IgD-negative memory B cell (primary cell): ENCODE results near the gene CRYBG1. TPM values are rescaled to one million over a fixed set of nuclear protein-coding genes. Genes with fewer than 3 reads are reported as not detected.

ENCODE experiments used
- H3K27ac Mint-ChIP-seq, 3 donors: one replicate each; pipeline ENCODE4 v1.8.0; 2020 to 2022; ENCODE audit warnings: mild to moderate bottlenecking in 3 of 3, mixed read lengths in 3 of 3, moderate library complexity in 1 of 3
- H3K27me3 Mint-ChIP-seq: one replicate; pipeline ENCODE4 v1.8.0; 2021; ENCODE audit warnings: mixed read lengths
- H3K36me3 Mint-ChIP-seq: one replicate; pipeline ENCODE4 v1.8.0; 2020; ENCODE audit warnings: mild to moderate bottlenecking, mixed read lengths
- H3K4me1 Mint-ChIP-seq, 3 donors: one replicate each; pipeline ENCODE4 v1.8.0; 2020 to 2022; ENCODE audit warnings: mixed read lengths in 3 of 3, mild to moderate bottlenecking in 1 of 3
- H3K4me3 Mint-ChIP-seq, 4 donors: one replicate each; pipeline ENCODE4 v1.8.0; 2020 to 2022; ENCODE audit warnings: mild to moderate bottlenecking in 4 of 4, mixed read lengths in 4 of 4, moderate library complexity in 3 of 4
- H3K9me3 Mint-ChIP-seq, 3 donors: one replicate each; pipeline ENCODE4 v1.8.0; 2020 to 2021; ENCODE audit warnings: mixed read lengths in 3 of 3, mild to moderate bottlenecking in 1 of 3
- polyA plus RNA-seq: library from polyadenylated mRNA; unstranded; fragments of 300-500 nt; fragmentation: Illumina TruSeq; gene quantifications from one replicate; pipeline ENCODE4 v1.2.3, GENCODE V29; 2021

Gene CRYBG1
- polyA plus RNA-seq, 1 donor from 2014 or later: 18.1 TPM

DNA sequence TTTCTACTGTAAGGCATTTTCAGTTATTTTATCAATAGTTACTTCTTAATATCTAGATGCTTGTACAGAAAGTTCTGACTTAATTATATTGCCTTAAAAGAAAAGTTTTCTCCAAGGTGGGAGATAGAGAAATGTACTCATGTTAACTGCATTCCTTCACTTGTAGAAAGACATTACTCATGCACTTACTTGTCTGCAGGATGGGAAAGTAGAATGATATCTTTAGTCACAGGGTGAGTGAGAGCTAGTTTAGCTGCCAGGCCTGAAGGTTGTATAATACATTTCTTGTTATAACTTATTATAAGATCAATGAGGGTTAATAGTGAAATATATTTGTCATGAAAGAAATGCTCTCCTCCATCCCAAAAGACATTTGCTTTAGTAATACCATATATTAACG is 92.1 kb downstream of the CRYBG1 start:
- H3K27ac Mint-ChIP-seq: no peak overlapping the region
- H3K4me3 Mint-ChIP-seq: no peak overlapping the region

GRCh38 chr6:106453756-106454367 is 93.3 kb downstream of the CRYBG1 start:
- Mint-ChIP-seq H3K9me3 (no peaks in the 10 kb centered on the region), H3K27me3 (peaks cover 3% of the 10 kb centered on the region), H3K36me3 (no peaks in the 10 kb centered on the region), H3K4me3 (no peak overlapping the region), H3K27ac (peak overlapping the region in 1 of 3 donors; percentile 51), H3K4me1 (peaks cover 0 to 2% (median 0%) of the 10 kb centered on the region in 3 donors)

More for the DNA sequence above, 92.1 kb downstream of the CRYBG1 start:
- H3K9me3 Mint-ChIP-seq: no peaks in the 10 kb centered on the region
- peaks cover 3% of the 10 kb centered on the region for H3K27me3 Mint-ChIP-seq
- H3K36me3 Mint-ChIP-seq: no peaks in the 10 kb centered on the region
- peaks cover 11 to 13% (median 11%) of the 10 kb centered on the region in 3 donors for H3K4me1 Mint-ChIP-seq

GRCh38 chr6:106456756-106457155 is 96.2 kb downstream of the CRYBG1 start:
- H3K27ac Mint-ChIP-seq: no peak overlapping the region
- H3K36me3 Mint-ChIP-seq: no peaks in the 10 kb centered on the region
- no peaks in the 10 kb centered on the region for H3K9me3 Mint-ChIP-seq
- H3K4me3 Mint-ChIP-seq: no peak overlapping the region
- peaks cover 0 to 2% (median 0%) of the 10 kb centered on the region in 3 donors for H3K4me1 Mint-ChIP-seq
- H3K27me3 Mint-ChIP-seq: peaks cover 4% of the 10 kb centered on the region

GRCh38 chr6:106458021-106458986 is 97.8 kb downstream of the CRYBG1 start:
- Mint-ChIP-seq H3K36me3 (no peaks in the 10 kb centered on the region), H3K9me3 (no peaks in the 10 kb centered on the region), H3K27me3 (peaks cover 4% of the 10 kb centered on the region), H3K27ac (no peak overlapping the region), H3K4me3 (no peak overlapping the region), H3K4me1 (peaks cover 0 to 2% (median 0%) of the 10 kb centered on the region in 3 donors)

- Mint-ChIP-seq H3K4me3 (no peak overlapping the region), H3K9me3 (no peaks in the 10 kb centered on the region), H3K27ac (no peak overlapping the region), H3K36me3 (no peaks in the 10 kb centered on the region), H3K4me1 (peaks cover 0 to 2% (median 0%) of the 10 kb centered on the region in 3 donors), H3K27me3 (peaks cover 1% of the 10 kb centered on the region)
Observed at GRCh38 chr6:106460481-106460880, 100.0 kb downstream of the CRYBG1 start.

- Mint-ChIP-seq H3K36me3 (no peaks in the 10 kb centered on the region), H3K9me3 (no peaks in the 10 kb centered on the region), H3K4me1 (peaks cover 0 to 2% (median 0%) of the 10 kb centered on the region in 3 donors), H3K4me3 (no peak overlapping the region), H3K27me3 (peaks cover 1% of the 10 kb centered on the region), H3K27ac (no peak overlapping the region)
Observed at GRCh38 chr6:106461084-106461483, 100.6 kb downstream of the CRYBG1 start.

DNA sequence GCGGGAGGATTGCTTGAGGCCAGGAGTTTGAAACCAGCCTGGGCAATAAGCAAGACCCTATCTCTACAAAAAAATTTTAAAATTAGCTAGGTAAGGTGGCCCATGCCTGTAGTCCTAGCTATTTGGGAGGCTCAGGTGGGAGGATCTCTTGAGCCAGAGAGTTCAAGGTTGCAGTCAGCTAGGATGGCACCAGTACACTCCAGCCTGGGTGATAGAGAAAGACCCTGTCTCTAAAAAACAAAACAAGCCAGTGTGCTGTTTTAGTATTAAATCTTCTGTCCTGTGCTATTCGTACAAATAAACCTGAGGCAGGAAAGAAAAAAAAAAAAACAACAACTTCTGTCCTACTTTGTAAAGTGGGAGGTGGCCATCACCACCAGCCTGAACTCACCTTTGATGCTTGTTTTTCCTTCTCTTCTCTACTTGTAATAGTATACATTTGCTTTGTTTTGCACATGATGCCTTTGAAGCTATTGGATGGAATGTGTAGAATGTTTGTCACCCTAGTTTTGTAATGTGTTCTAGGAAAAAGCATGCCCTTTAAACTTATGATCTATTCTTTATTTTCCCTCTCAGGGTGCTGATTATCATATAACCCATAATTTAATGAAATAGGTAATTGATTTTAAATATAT is 102.5 kb downstream of the CRYBG1 start:
- no peaks in the 10 kb centered on the region for H3K4me1 Mint-ChIP-seq

GRCh38 chr6:106466211-106466610 is 105.7 kb downstream of the CRYBG1 start:
- H3K4me3 Mint-ChIP-seq: no peak overlapping the region
- no peak overlapping the region for H3K27ac Mint-ChIP-seq
- H3K36me3 Mint-ChIP-seq: peaks cover 3% of the 10 kb centered on the region
- H3K4me1 Mint-ChIP-seq: no peaks in the 10 kb centered on the region
- no peaks in the 10 kb centered on the region for H3K9me3 Mint-ChIP-seq
- peaks cover 2% of the 10 kb centered on the region for H3K27me3 Mint-ChIP-seq

More for the DNA sequence above, 102.5 kb downstream of the CRYBG1 start:
- Mint-ChIP-seq H3K9me3 (no peaks in the 10 kb centered on the region), H3K36me3 (peaks cover 3% of the 10 kb centered on the region), H3K4me3 (no peak overlapping the region), H3K27ac (no peak overlapping the region), H3K27me3 (peaks cover 2% of the 10 kb centered on the region)

GRCh38 chr6:106468935-106469334 is 108.4 kb downstream of the CRYBG1 start:
- no peaks in the 10 kb centered on the region for H3K9me3 Mint-ChIP-seq
- H3K27me3 Mint-ChIP-seq: peaks cover 1% of the 10 kb centered on the region
- no peak overlapping the region for H3K27ac Mint-ChIP-seq
- no peaks in the 10 kb centered on the region for H3K4me1 Mint-ChIP-seq
- peaks cover 3% of the 10 kb centered on the region for H3K36me3 Mint-ChIP-seq
- no peak overlapping the region for H3K4me3 Mint-ChIP-seq

GRCh38 chr6:106469882-106470281 is 109.4 kb downstream of the CRYBG1 start:
- Mint-ChIP-seq H3K36me3 (peaks cover 3% of the 10 kb centered on the region), H3K27me3 (peaks cover 1% of the 10 kb centered on the region), H3K9me3 (no peaks in the 10 kb centered on the region), H3K27ac (no peak overlapping the region), H3K4me1 (no peaks in the 10 kb centered on the region), H3K4me3 (no peak overlapping the region)

- Mint-ChIP-seq H3K36me3 (peaks cover 3% of the 10 kb centered on the region), H3K4me3 (no peak overlapping the region), H3K9me3 (no peaks in the 10 kb centered on the region), H3K27me3 (peaks cover 1% of the 10 kb centered on the region), H3K27ac (no peak overlapping the region), H3K4me1 (no peaks in the 10 kb centered on the region)
Observed at GRCh38 chr6:106470316-106470715, 109.8 kb downstream of the CRYBG1 start.

GRCh38 chr6:106470811-106471210 is 110.3 kb downstream of the CRYBG1 start:
- peaks cover 3% of the 10 kb centered on the region for H3K36me3 Mint-ChIP-seq
- no peak overlapping the region for H3K27ac Mint-ChIP-seq
- H3K9me3 Mint-ChIP-seq: no peaks in the 10 kb centered on the region
- no peak overlapping the region for H3K4me3 Mint-ChIP-seq
- H3K27me3 Mint-ChIP-seq: peaks cover 1% of the 10 kb centered on the region
- no peaks in the 10 kb centered on the region for H3K4me1 Mint-ChIP-seq

- H3K4me1 Mint-ChIP-seq: peaks cover 4 to 9% (median 7%) of the 10 kb centered on the region in 3 donors
- no peak overlapping the region for H3K4me3 Mint-ChIP-seq
- no peaks in the 10 kb centered on the region for H3K36me3 Mint-ChIP-seq
- H3K9me3 Mint-ChIP-seq: no peaks in the 10 kb centered on the region
- H3K27me3 Mint-ChIP-seq: no peaks in the 10 kb centered on the region
- H3K27ac Mint-ChIP-seq: no peak overlapping the region
Observed at GRCh38 chr6:106473812-106474211, 113.3 kb downstream of the CRYBG1 start.

DNA sequence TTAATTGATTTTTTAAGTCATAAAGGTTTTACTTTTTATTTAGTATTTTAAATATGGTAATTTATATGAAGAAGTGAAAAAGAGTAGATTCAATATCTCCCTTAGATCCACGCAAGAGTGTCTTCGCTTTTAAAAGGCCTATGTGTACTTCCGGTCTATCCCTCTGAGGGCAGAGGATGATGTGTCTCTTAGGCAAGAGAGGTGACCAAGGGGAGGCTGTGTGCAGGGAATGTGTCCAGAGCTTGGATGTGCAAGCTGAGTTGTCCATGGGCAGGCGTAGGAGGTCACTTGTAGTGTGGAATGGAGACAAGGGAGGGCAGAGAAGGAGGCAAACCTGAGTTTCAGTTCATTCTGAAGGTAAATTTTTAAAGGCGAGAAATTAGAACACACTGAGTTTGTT is 113.9 kb downstream of the CRYBG1 start:
- no peak overlapping the region for H3K4me3 Mint-ChIP-seq
- no peaks in the 10 kb centered on the region for H3K36me3 Mint-ChIP-seq
- no peak overlapping the region for H3K27ac Mint-ChIP-seq
- no peaks in the 10 kb centered on the region for H3K9me3 Mint-ChIP-seq
- H3K4me1 Mint-ChIP-seq: peaks cover 4 to 9% (median 7%) of the 10 kb centered on the region in 3 donors
- H3K27me3 Mint-ChIP-seq: no peaks in the 10 kb centered on the region

DNA sequence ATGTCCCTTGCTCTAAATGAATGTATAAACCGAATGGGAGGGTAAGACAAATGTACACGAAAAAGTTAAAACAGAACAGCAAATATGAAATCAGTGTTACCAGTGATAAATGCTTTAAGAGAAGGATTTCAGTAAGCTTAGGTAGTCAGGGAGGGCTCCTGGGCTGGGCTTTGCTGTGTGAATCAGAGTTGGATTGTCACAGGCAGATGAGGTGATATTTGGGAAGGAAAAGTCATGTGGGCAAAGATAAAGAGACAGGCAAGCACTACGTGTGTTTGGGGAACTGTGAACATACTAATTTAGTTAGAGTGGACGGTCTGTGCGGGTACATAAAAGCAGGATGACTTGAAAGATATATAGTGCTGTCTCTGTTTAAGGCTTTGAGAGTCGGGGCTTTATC is 114.8 kb downstream of the CRYBG1 start:
- Mint-ChIP-seq H3K4me3 (no peak overlapping the region), H3K4me1 (peaks cover 4 to 9% (median 7%) of the 10 kb centered on the region in 3 donors), H3K9me3 (no peaks in the 10 kb centered on the region), H3K36me3 (no peaks in the 10 kb centered on the region), H3K27ac (no peak overlapping the region), H3K27me3 (no peaks in the 10 kb centered on the region)
